ENCODE measurements around the gene PSAP.
A peak's percentile ranks its signal among the peaks of the same experiment; 100 is the strongest.

The PSAP gene

GRCh38 chr10:71844695-71845094 is 6.4 kb downstream of the PSAP start:
- CTCF ChIA-PET = interaction anchor here (0.9 to 1.9 kb wide), 4 partner anchors 9 to 52 kb away, joined by 4 to 8 read pairs (median 5); no protein-coding TSS in a partner anchor
- H3K4me1 ChIP-seq (ENCODE audit: control extremely low read depth in 1 of 4, control insufficient read depth in 4 of 4, insufficient read depth in 4 of 4, low read length in 3 of 4) = peaks cover 0 to 36% (median 11%) of the 10 kb centered on the region in 4 experiments
- POLR2A ChIA-PET = interaction anchor here (0.6 to 0.7 kb wide), 2 partner anchors 37 to 116 kb away, joined by 3 read pairs; no protein-coding TSS in a partner anchor

GRCh38 chr10:71844084-71844483 is 7.0 kb downstream of the PSAP start:
- no peak for DNase-seq
- Histone ChIP-seq H3K9me3 (ENCODE audit: control extremely low read depth in 1 of 5, control insufficient read depth in 4 of 5, insufficient read depth in 2 of 5, low read depth in 1 of 5, low read length in 4 of 5) (no peaks in the 10 kb centered on the region), H3K4me1 (ENCODE audit: control extremely low read depth in 1 of 4, control insufficient read depth in 4 of 4, insufficient read depth in 4 of 4, low read length in 3 of 4) (peaks cover 0 to 36% (median 8%) of the 10 kb centered on the region in 4 experiments), H3K36me3 (ENCODE audit: control insufficient read depth in 4 of 4, insufficient read depth in 4 of 4, low read length in 3 of 4) (peaks cover 0 to 5% (median 1%) of the 10 kb centered on the region in 4 experiments), H3K4me3 (ENCODE audit: control insufficient read depth in 1 of 7, extremely low read depth in 1 of 7, insufficient read depth in 4 of 7, low read depth in 2 of 7, low read length in 6 of 7) (no peak overlapping the region), H3K27ac (ENCODE audit: insufficient read depth in 1 of 2, low read depth in 1 of 2, low read length in 2 of 2, poor library complexity in 1 of 2, severe bottlenecking in 2 of 2) (no peak overlapping the region), H3K27me3 (replicated peaks in 2 of 5; ENCODE audit: control insufficient read depth in 4 of 5, insufficient read depth in 5 of 5, low read length in 4 of 5) (no peaks in the 10 kb centered on the region)
- ChIA-PET CTCF (interaction anchor here (0.9 to 1.9 kb wide), 3 partner anchors 8 to 35 kb away, joined by 4 to 5 read pairs (median 5); no protein-coding TSS in a partner anchor), POLR2A (interaction anchor here (0.6 to 0.7 kb wide), 3 partner anchors 22 to 116 kb away, joined by 3 read pairs; no protein-coding TSS in a partner anchor)
- 88% methylated on average over 1 of the region's 2 CpGs for WGBS (ENCODE audit: insufficient coverage)

More at GRCh38 chr10:71844695-71845094, 6.4 kb downstream of the PSAP start:
- Histone ChIP-seq H3K27ac (ENCODE audit: insufficient read depth in 1 of 2, low read depth in 1 of 2, low read length in 2 of 2, poor library complexity in 1 of 2, severe bottlenecking in 2 of 2) (no peak overlapping the region), H3K9me3 (ENCODE audit: control extremely low read depth in 1 of 5, control insufficient read depth in 4 of 5, insufficient read depth in 2 of 5, low read depth in 1 of 5, low read length in 4 of 5) (no peaks in the 10 kb centered on the region), H3K4me3 (ENCODE audit: control insufficient read depth in 1 of 7, extremely low read depth in 1 of 7, insufficient read depth in 4 of 7, low read depth in 2 of 7, low read length in 6 of 7) (no peak overlapping the region), H3K27me3 (replicated peaks in 2 of 5; ENCODE audit: control insufficient read depth in 4 of 5, insufficient read depth in 5 of 5, low read length in 4 of 5) (no peaks in the 10 kb centered on the region), H3K36me3 (ENCODE audit: control insufficient read depth in 4 of 4, insufficient read depth in 4 of 4, low read length in 3 of 4) (peaks cover 0 to 5% (median 1%) of the 10 kb centered on the region in 4 experiments)
- WGBS (ENCODE audit: insufficient coverage) = no CpG with 5 or more reads among the region's 2 CpGs
- peak in 2 of 3 donors; percentile 45 to 48 for DNase-seq

- POLR2A ChIA-PET = no interaction called here
- 94% methylated on average over 9 of the region's 14 CpGs for WGBS (ENCODE audit: insufficient coverage)
Observed at GRCh38 chr10:71842856-71843686, 8.0 kb downstream of the PSAP start.

GRCh38 chr10:71842422-71842821 is 8.6 kb downstream of the PSAP start:
- no CpG with 5 or more reads among the region's 2 CpGs for WGBS (ENCODE audit: insufficient coverage)
- Histone ChIP-seq H3K36me3 (ENCODE audit: control insufficient read depth in 4 of 4, insufficient read depth in 4 of 4, low read length in 3 of 4) (peaks cover 2 to 10% (median 4%) of the 10 kb centered on the region in 4 experiments), H3K27me3 (replicated peaks in 2 of 5; ENCODE audit: control insufficient read depth in 4 of 5, insufficient read depth in 5 of 5, low read length in 4 of 5) (no peaks in the 10 kb centered on the region), H3K9me3 (ENCODE audit: control extremely low read depth in 1 of 5, control insufficient read depth in 4 of 5, insufficient read depth in 2 of 5, low read depth in 1 of 5, low read length in 4 of 5) (no peaks in the 10 kb centered on the region), H3K4me1 (ENCODE audit: control extremely low read depth in 1 of 4, control insufficient read depth in 4 of 4, insufficient read depth in 4 of 4, low read length in 3 of 4) (peaks cover 0 to 27% (median 8%) of the 10 kb centered on the region in 4 experiments), H3K27ac (ENCODE audit: insufficient read depth in 1 of 2, low read depth in 1 of 2, low read length in 2 of 2, poor library complexity in 1 of 2, severe bottlenecking in 2 of 2) (no peak overlapping the region), H3K4me3 (ENCODE audit: control insufficient read depth in 1 of 7, extremely low read depth in 1 of 7, insufficient read depth in 4 of 7, low read depth in 2 of 7, low read length in 6 of 7) (no peak overlapping the region)
- ChIA-PET CTCF (interaction anchor here (0.7 to 10.2 kb wide), 4 partner anchors 9 to 62 kb away, joined by 3 to 129 read pairs (median 4); partner anchors contain the start of gene PSAP), POLR2A (no interaction called here)
- DNase-seq = no peak

More at GRCh38 chr10:71842856-71843686, 8.0 kb downstream of the PSAP start:
- no peaks in the 10 kb centered on the region for H3K27me3 ChIP-seq (replicated peaks in 2 of 5; ENCODE audit: control insufficient read depth in 4 of 5, insufficient read depth in 5 of 5, low read length in 4 of 5)
- no peak overlapping the region for H3K27ac ChIP-seq (ENCODE audit: insufficient read depth in 1 of 2, low read depth in 1 of 2, low read length in 2 of 2, poor library complexity in 1 of 2, severe bottlenecking in 2 of 2)
- H3K36me3 ChIP-seq (ENCODE audit: control insufficient read depth in 4 of 4, insufficient read depth in 4 of 4, low read length in 3 of 4) = peaks cover 2 to 5% (median 3%) of the 10 kb centered on the region in 4 experiments
- no peak overlapping the region for H3K4me3 ChIP-seq (ENCODE audit: control insufficient read depth in 1 of 7, extremely low read depth in 1 of 7, insufficient read depth in 4 of 7, low read depth in 2 of 7, low read length in 6 of 7)
- H3K9me3 ChIP-seq (ENCODE audit: control extremely low read depth in 1 of 5, control insufficient read depth in 4 of 5, insufficient read depth in 2 of 5, low read depth in 1 of 5, low read length in 4 of 5) = no peaks in the 10 kb centered on the region
- DNase-seq = no peak
- CTCF ChIA-PET = interaction anchor here (0.7 to 10.2 kb wide), 3 partner anchors 8 to 49 kb away, joined by 3 to 129 read pairs (median 4); partner anchors contain the start of gene PSAP
- H3K4me1 ChIP-seq (ENCODE audit: control extremely low read depth in 1 of 4, control insufficient read depth in 4 of 4, insufficient read depth in 4 of 4, low read length in 3 of 4) = peaks cover 0 to 30% (median 8%) of the 10 kb centered on the region in 4 experiments

GRCh38 chr10:71840958-71841335 is 10.1 kb downstream of the PSAP start:
- Histone ChIP-seq H3K4me1 (ENCODE audit: control extremely low read depth in 1 of 4, control insufficient read depth in 4 of 4, insufficient read depth in 4 of 4, low read length in 3 of 4) (peaks cover 0 to 24% (median 15%) of the 10 kb centered on the region in 4 experiments), H3K9me3 (ENCODE audit: control extremely low read depth in 1 of 5, control insufficient read depth in 4 of 5, insufficient read depth in 2 of 5, low read depth in 1 of 5, low read length in 4 of 5) (no peaks in the 10 kb centered on the region), H3K27me3 (replicated peaks in 2 of 5; ENCODE audit: control insufficient read depth in 4 of 5, insufficient read depth in 5 of 5, low read length in 4 of 5) (no peaks in the 10 kb centered on the region), H3K36me3 (ENCODE audit: control insufficient read depth in 4 of 4, insufficient read depth in 4 of 4, low read length in 3 of 4) (peaks cover 2 to 10% (median 4%) of the 10 kb centered on the region in 4 experiments), H3K4me3 (ENCODE audit: control insufficient read depth in 1 of 7, extremely low read depth in 1 of 7, insufficient read depth in 4 of 7, low read depth in 2 of 7, low read length in 6 of 7) (no peak overlapping the region), H3K27ac (ENCODE audit: insufficient read depth in 1 of 2, low read depth in 1 of 2, low read length in 2 of 2, poor library complexity in 1 of 2, severe bottlenecking in 2 of 2) (no peak overlapping the region)
- CTCF ChIA-PET = interaction anchor here (1.3 to 10.2 kb wide), 2 partner anchors 52 to 208 kb away, joined by 3 to 129 read pairs; no protein-coding TSS in a partner anchor
- DNase-seq = no peak
- WGBS (ENCODE audit: insufficient coverage) = 90% methylated on average over 4 of the region's 4 CpGs
- POLR2A ChIA-PET = interaction anchor here (1.2 kb wide), 1 partner anchor 10 kb away, joined by 4 read pairs; the partner anchor contains the start of gene PSAP

- Histone ChIP-seq H3K9me3 (ENCODE audit: control extremely low read depth in 1 of 5, control insufficient read depth in 4 of 5, insufficient read depth in 2 of 5, low read depth in 1 of 5, low read length in 4 of 5) (no peaks in the 10 kb centered on the region), H3K4me1 (ENCODE audit: control extremely low read depth in 1 of 4, control insufficient read depth in 4 of 4, insufficient read depth in 4 of 4, low read length in 3 of 4) (peaks cover 0 to 24% (median 17%) of the 10 kb centered on the region in 4 experiments), H3K36me3 (ENCODE audit: control insufficient read depth in 4 of 4, insufficient read depth in 4 of 4, low read length in 3 of 4) (peaks cover 2 to 10% (median 3%) of the 10 kb centered on the region in 4 experiments), H3K4me3 (ENCODE audit: control insufficient read depth in 1 of 7, extremely low read depth in 1 of 7, insufficient read depth in 4 of 7, low read depth in 2 of 7, low read length in 6 of 7) (no peak overlapping the region), H3K27ac (ENCODE audit: insufficient read depth in 1 of 2, low read depth in 1 of 2, low read length in 2 of 2, poor library complexity in 1 of 2, severe bottlenecking in 2 of 2) (no peak overlapping the region), H3K27me3 (replicated peaks in 2 of 5; ENCODE audit: control insufficient read depth in 4 of 5, insufficient read depth in 5 of 5, low read length in 4 of 5) (no peaks in the 10 kb centered on the region)
- CTCF ChIA-PET = interaction anchor here (0.9 to 10.2 kb wide), 3 partner anchors 39 to 209 kb away, joined by 3 to 129 read pairs (median 3); no protein-coding TSS in a partner anchor
- POLR2A ChIA-PET = interaction anchor here (1.2 kb wide), 1 partner anchor 11 kb away, joined by 4 read pairs; the partner anchor contains the start of gene PSAP
- 85% methylated on average over 6 of the region's 6 CpGs for WGBS (ENCODE audit: insufficient coverage)
- DNase-seq = peak in 2 of 3 donors; percentile 36 to 49
Observed at GRCh38 chr10:71840177-71840957, 10.7 kb downstream of the PSAP start.

Data from common myeloid progenitor, CD34-positive (primary cell).